Esophagus squamous epithelium (tissue), 5 donors: ENCODE results near the gene DMTF1. TPM values are rescaled to one million over a fixed set of nuclear protein-coding genes. Genes with fewer than 3 reads are reported as not detected.

Experiments used
- DNase-seq: peaks from one replicate; lab custom pipeline; 2025; lab: John Stamatoyannopoulos, UW
- H3K27ac ChIP-seq, 4 donors: fragments of 200-600 bp; sonication (generic); one replicate each; pipeline ENCODE4 v1.5.1; 2016 to 2019; ENCODE audit warnings: mild to moderate bottlenecking in 1 of 4
- H3K27me3 ChIP-seq, 4 donors: fragments of 200-600 bp; sonication (generic); 1 replicate in 3 of 4; 2 replicates in 1 of 4; pipeline versions ENCODE4 v1.5.1 to v1.6.0; 2017 to 2021; ENCODE audit warnings: antibody characterized with exemption in 1 of 4
- H3K36me3 ChIP-seq, 3 donors: fragments of 200-600 bp; sonication (generic); one replicate each; pipeline ENCODE4 v1.5.1; 2016 to 2019
- H3K4me1 ChIP-seq, 3 donors: fragments of 200-600 bp; sonication (generic); one replicate each; pipeline ENCODE4 v1.5.1; 2017 to 2019
- H3K4me3 ChIP-seq, 4 donors: fragments of 200-600 bp; sonication (generic); 1 replicate in 3 of 4; 2 replicates in 1 of 4; pipeline ENCODE4 v1.5.1; 2016 to 2019; ENCODE audit warnings: mild to moderate bottlenecking in 2 of 4, moderate library complexity in 1 of 4
- H3K9me3 ChIP-seq, 3 donors: fragments of 200-600 bp; sonication (generic); one replicate each; pipeline ENCODE4 v1.5.1; 2016 to 2019
- POLR2A ChIP-seq, 4 donors: fragments of 450-650 bp; IDR thresholded peaks; one replicate each; pipeline ENCODE4 v1.6.1; 2017; ENCODE audit warnings: antibody characterized with exemption in 4 of 4, mild to moderate bottlenecking in 4 of 4, moderate library complexity in 3 of 4
- WGBS, 2 donors: methylation state at CpG; one replicate each; pipeline ENCODE4 v1.1.5; 2018; 5-methylcytosine and 5-hydroxymethylcytosine counted together
- intact Hi-C: fragments of 100-400 bp; cut with DNase I; formaldehyde crosslinking; loops from one replicate; pipeline ENCODE4 v1.15.0; 2022
- total RNA-seq, 4 donors: library from RNA; depleted of rRNA; stranded (reverse); fragments of >200 nt; gene quantifications; one replicate each; pipeline ENCODE4 v1.1.0, GENCODE V29; 2016
- TF ChIP-seq, protein P1 (sequence below), 6 experiments: fragments of 450-650 bp in 4 of 6; fragments of 200-600 bp in 2 of 6; sonication (generic) in 2 of 6; IDR thresholded peaks; one replicate each; pipeline ENCODE4 v1.5.1; 2016 to 2019; ENCODE audit warnings: antibody characterized with exemption in 6 of 6, mild to moderate bottlenecking in 4 of 6, moderate library complexity in 4 of 6
- donor health status: DM: yes; HTN: yes; CAD: no.

DMTF1 gene
- total RNA-seq, 4 donors from 2014 or later: 16.5 to 75.2 (median 34.5) TPM

- intact Hi-C loops: no loop called here
- no peaks in the 10 kb centered on the region for H3K9me3 ChIP-seq
- TF ChIP-seq, protein P1, sequence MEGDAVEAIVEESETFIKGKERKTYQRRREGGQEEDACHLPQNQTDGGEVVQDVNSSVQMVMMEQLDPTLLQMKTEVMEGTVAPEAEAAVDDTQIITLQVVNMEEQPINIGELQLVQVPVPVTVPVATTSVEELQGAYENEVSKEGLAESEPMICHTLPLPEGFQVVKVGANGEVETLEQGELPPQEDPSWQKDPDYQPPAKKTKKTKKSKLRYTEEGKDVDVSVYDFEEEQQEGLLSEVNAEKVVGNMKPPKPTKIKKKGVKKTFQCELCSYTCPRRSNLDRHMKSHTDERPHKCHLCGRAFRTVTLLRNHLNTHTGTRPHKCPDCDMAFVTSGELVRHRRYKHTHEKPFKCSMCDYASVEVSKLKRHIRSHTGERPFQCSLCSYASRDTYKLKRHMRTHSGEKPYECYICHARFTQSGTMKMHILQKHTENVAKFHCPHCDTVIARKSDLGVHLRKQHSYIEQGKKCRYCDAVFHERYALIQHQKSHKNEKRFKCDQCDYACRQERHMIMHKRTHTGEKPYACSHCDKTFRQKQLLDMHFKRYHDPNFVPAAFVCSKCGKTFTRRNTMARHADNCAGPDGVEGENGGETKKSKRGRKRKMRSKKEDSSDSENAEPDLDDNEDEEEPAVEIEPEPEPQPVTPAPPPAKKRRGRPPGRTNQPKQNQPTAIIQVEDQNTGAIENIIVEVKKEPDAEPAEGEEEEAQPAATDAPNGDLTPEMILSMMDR (IDR thresholded peaks at IDR 0.05): no peak
- no peak for TF ChIP-seq POLR2A (IDR thresholded peaks at IDR 0.05)
- H3K36me3 ChIP-seq: no peaks in the 10 kb centered on the region
- H3K4me3 ChIP-seq: no peak overlapping the region
- 45 to 50% methylated on average over 2 of the region's 2 CpGs for WGBS, 2 donors
- DNase-seq: no peak
- H3K4me1 ChIP-seq: no peaks in the 10 kb centered on the region
- H3K27ac ChIP-seq: no peak overlapping the region
- H3K27me3 ChIP-seq: no peaks in the 10 kb centered on the region
Measured at GRCh38 chr7:87119581-87119980, 32.7 kb upstream of the DMTF1 start.

DNA sequence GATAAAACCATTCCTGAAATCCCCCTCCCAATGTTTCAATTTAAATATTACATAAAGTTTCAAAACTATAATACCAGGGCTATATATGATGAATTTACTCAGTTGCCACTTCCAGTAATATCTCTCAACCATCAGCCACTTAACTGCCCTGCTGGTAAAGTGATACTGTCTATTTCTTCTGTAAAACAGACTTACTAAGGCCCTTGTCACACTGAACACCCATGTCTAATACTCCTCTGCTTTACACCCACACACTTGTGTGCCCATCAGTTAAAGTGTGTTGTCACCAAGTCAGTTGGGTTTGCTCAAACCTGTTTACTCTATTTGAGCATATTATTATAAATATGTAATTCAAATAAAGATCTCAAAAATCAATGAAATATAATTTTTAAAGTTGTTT is 29.1 kb upstream of the DMTF1 start:
- no peak for DNase-seq
- Histone ChIP-seq H3K9me3 (no peaks in the 10 kb centered on the region), H3K4me3 (no peak overlapping the region), H3K36me3 (no peaks in the 10 kb centered on the region), H3K4me1 (no peaks in the 10 kb centered on the region), H3K27me3 (no peaks in the 10 kb centered on the region), H3K27ac (no peak overlapping the region)
- intact Hi-C loops: no loop called here
- TF ChIP-seq, protein P1 (IDR thresholded peaks at IDR 0.05): no peak
- TF ChIP-seq POLR2A (IDR thresholded peaks at IDR 0.05): no peak

- Histone ChIP-seq H3K27me3 (no peaks in the 10 kb centered on the region), H3K4me1 (no peaks in the 10 kb centered on the region), H3K36me3 (no peaks in the 10 kb centered on the region), H3K9me3 (no peaks in the 10 kb centered on the region), H3K4me3 (no peak overlapping the region), H3K27ac (no peak overlapping the region)
- intact Hi-C loops: no loop called here
- 77 to 92% methylated on average over 7 of the region's 7 CpGs for WGBS, 2 donors
- TF ChIP-seq, protein P1 (IDR thresholded peaks at IDR 0.05): no peak
- no peak for TF ChIP-seq POLR2A (IDR thresholded peaks at IDR 0.05)
- DNase-seq: no peak
Measured at GRCh38 chr7:87127019-87127418, 25.2 kb upstream of the DMTF1 start.

DNA sequence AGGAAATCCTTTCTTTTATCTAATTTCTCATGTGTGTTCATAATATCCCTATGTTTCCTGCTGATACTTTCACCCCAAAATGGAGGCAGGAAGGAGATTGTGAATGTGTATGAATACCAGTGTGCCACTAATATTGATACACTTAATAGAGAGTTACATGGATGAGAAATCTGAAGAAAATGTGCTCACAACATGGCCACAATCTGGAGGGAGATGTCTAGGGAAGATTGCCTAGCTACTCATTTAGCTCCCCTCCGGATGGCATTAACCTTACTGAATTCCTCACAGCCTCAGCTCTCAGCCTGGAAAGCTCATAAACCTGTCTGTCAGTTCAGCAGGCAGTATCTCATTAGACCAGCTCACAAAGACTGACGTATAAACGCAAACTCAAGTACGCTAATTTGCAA is 23.4 kb upstream of the DMTF1 start:
- Histone ChIP-seq H3K36me3 (no peaks in the 10 kb centered on the region), H3K4me3 (no peak overlapping the region), H3K4me1 (no peaks in the 10 kb centered on the region), H3K27ac (no peak overlapping the region), H3K9me3 (no peaks in the 10 kb centered on the region), H3K27me3 (no peaks in the 10 kb centered on the region)
- no peak for TF ChIP-seq POLR2A (IDR thresholded peaks at IDR 0.05)
- TF ChIP-seq, protein P1 (IDR thresholded peaks at IDR 0.05): no peak
- 35 to 54% methylated on average over 4 of the region's 4 CpGs for WGBS, 2 donors
- intact Hi-C loops: no loop called here
- no peak for DNase-seq

GRCh38 chr7:87129332-87129731 is 22.9 kb upstream of the DMTF1 start:
- H3K4me1 ChIP-seq: no peaks in the 10 kb centered on the region
- 51 to 64% methylated on average over 3 of the region's 3 CpGs for WGBS, 2 donors
- H3K36me3 ChIP-seq: no peaks in the 10 kb centered on the region
- intact Hi-C loops: no loop called here
- H3K27ac ChIP-seq: no peak overlapping the region
- H3K9me3 ChIP-seq: no peaks in the 10 kb centered on the region
- no peaks in the 10 kb centered on the region for H3K27me3 ChIP-seq
- no peak for TF ChIP-seq POLR2A (IDR thresholded peaks at IDR 0.05)
- TF ChIP-seq, protein P1 (IDR thresholded peaks at IDR 0.05): no peak
- DNase-seq: no peak
- H3K4me3 ChIP-seq: no peak overlapping the region
